ENCODE data around the gene LCE2B. TPM values are rescaled to one million over a fixed set of nuclear protein-coding genes. Genes with fewer than 3 reads are reported as not detected.
"Not testable (repeated sequence)": the region's sequence is repeated elsewhere in the genome, so short reads cannot be mapped to it uniquely, and the experiment has no call there.

LCE2B gene
- total RNA-seq, 1 donor from 2014 or later = not detected

DNA sequence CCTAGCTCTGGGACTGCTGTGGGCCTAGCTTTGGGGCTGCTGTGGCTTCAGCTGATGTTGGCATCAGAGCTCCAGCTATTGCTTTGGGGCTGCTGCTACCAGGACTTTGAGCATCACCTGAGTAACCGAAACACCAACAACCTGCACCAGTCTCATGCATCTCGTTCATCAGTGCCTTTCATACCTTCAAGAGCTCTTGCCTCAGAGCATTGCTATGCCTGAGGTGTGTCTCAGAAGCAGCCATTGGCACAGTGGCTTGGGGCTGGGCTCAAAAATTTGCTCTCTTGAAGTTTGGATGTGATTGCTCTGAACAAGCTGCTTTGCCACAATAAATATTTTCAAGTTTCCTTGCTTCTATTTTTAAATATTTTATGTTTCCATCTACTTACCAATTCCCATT, 29.5 kb upstream of the LCE2B start:
- DNase-seq (ENCODE audit: low spot score in 2 of 2, unreplicated experiment in 2 of 2) = no peak
- Mint-ChIP-seq H3K27me3 (ENCODE audit: low read depth) (no peaks in the 10 kb centered on the region), H3K4me3 (no peak overlapping the region), H3K27ac (no peak overlapping the region), H3K9me3 (peaks cover 78% of the 10 kb centered on the region), H3K36me3 (peaks cover 2% of the 10 kb centered on the region), H3K4me1 (no peaks in the 10 kb centered on the region)
- TF ChIP-seq, protein P1, sequence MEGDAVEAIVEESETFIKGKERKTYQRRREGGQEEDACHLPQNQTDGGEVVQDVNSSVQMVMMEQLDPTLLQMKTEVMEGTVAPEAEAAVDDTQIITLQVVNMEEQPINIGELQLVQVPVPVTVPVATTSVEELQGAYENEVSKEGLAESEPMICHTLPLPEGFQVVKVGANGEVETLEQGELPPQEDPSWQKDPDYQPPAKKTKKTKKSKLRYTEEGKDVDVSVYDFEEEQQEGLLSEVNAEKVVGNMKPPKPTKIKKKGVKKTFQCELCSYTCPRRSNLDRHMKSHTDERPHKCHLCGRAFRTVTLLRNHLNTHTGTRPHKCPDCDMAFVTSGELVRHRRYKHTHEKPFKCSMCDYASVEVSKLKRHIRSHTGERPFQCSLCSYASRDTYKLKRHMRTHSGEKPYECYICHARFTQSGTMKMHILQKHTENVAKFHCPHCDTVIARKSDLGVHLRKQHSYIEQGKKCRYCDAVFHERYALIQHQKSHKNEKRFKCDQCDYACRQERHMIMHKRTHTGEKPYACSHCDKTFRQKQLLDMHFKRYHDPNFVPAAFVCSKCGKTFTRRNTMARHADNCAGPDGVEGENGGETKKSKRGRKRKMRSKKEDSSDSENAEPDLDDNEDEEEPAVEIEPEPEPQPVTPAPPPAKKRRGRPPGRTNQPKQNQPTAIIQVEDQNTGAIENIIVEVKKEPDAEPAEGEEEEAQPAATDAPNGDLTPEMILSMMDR (IDR thresholded peaks at IDR 0.05; ENCODE audit: unreplicated experiment) = no peak

DNA sequence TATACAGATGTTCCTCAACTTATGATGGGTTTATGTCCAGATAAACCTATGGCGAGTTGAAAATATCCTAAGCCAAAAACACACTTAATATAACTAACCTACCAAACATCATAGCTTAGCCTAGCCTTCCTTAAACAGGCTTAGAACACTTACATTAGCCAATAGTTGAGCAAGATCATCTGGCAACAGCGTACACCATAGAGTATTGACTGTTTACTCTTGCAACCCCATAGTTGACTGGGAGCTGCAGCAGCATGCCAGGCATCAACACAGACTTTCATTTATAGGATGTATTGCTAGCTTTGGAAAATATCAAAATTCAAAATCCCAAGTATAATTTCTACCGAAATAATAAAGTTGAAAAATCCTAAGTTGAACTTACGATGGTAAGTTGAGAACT, 28.2 kb upstream of the LCE2B start:
- H3K9me3 Mint-ChIP-seq = peaks cover 78% of the 10 kb centered on the region
- no peaks in the 10 kb centered on the region for H3K27me3 Mint-ChIP-seq (ENCODE audit: low read depth)
- no peak overlapping the region for H3K27ac Mint-ChIP-seq
- H3K4me1 Mint-ChIP-seq = no peaks in the 10 kb centered on the region
- no peak overlapping the region for H3K4me3 Mint-ChIP-seq
- TF ChIP-seq, protein P1 (IDR thresholded peaks at IDR 0.05; ENCODE audit: unreplicated experiment) = no peak
- DNase-seq (ENCODE audit: low spot score in 2 of 2, unreplicated experiment in 2 of 2) = no peak
- H3K36me3 Mint-ChIP-seq = peaks cover 2% of the 10 kb centered on the region

DNA sequence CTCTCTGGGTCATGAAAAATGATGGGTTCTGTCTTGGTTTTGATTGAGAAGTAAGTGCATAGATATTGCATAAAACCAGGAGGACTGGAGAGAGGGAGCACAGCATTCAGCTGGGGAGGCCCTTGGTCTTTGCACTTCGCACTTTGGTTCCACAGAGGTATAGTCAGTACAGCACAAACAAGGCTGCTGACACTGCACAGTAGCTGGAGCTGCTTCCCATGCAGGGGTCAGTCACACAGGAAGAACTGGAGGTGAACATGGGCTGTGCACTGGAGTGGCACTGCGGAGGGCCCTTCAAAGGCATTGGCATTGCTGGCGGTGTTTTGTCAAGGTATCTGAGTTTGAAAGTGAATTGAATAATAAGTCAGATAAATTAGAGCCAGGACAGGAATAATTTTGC, 27.3 kb upstream of the LCE2B start:
- Mint-ChIP-seq H3K4me3 (no peak overlapping the region), H3K4me1 (no peaks in the 10 kb centered on the region), H3K9me3 (peaks cover 76% of the 10 kb centered on the region), H3K27me3 (ENCODE audit: low read depth) (no peaks in the 10 kb centered on the region), H3K27ac (no peak overlapping the region), H3K36me3 (peaks cover 2% of the 10 kb centered on the region)
- TF ChIP-seq, protein P1 (IDR thresholded peaks at IDR 0.05; ENCODE audit: unreplicated experiment) = no peak
- no peak for DNase-seq (ENCODE audit: low spot score in 2 of 2, unreplicated experiment in 2 of 2)

DNA sequence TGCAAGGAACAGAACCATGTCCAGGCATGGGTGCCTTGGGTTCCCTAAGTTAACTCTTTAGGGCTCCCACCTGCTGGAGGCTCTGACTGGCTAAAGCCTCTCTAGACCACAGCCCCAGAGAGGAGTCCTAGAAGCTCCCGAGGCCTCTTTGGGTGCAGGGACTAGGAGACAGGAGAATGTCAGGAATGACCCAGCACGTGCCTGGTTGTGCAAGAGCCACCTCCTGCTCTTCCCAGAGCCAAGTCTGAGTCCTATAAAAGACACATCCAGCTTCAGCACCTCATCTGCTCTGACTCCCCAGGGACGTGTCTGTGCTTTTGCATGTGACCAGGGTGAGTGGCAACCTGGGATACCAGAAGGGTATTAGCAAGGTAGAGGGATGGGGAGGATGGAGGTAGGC, 22.8 kb upstream of the LCE2B start, which contains the start of gene LCE2D:
Gene LCE2D (plus strand): TSS at position 283 of the 400 bp plus-strand sequence. CDS start 726 bp downstream, outside the sequence.
- Mint-ChIP-seq H3K9me3 (peaks cover 73% of the 10 kb centered on the region), H3K4me1 (no peaks in the 10 kb centered on the region), H3K27me3 (ENCODE audit: low read depth) (no peaks in the 10 kb centered on the region), H3K4me3 (no peak within 1 kb of the TSS), H3K27ac (no peak within 1 kb of the TSS), H3K36me3 (peaks cover 2% of the 10 kb centered on the region)
- TF ChIP-seq, protein P1 (IDR thresholded peaks at IDR 0.05; ENCODE audit: unreplicated experiment) = no peak
- no peak for DNase-seq (ENCODE audit: low spot score in 2 of 2, unreplicated experiment in 2 of 2)

DNA sequence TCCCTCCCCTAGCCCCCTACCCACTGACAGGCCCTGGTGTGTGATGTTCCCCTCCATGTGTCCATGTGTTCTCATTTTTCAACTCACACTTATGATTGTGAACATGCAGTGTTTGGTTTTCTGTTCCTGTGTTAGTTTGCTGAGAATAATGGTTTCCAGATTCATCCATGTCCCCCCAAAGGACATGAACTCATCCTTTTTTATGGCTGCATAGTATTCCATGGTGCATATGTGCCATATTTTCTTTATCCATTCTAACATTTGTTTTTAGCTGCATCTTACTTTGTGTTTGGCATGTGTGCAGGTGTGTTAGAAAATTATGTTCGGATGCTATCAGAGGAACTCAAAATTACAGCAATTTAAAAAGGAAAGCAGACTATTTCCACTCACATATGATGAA, 19.8 kb upstream of the LCE2B start:
- H3K27ac Mint-ChIP-seq; H3K4me3 Mint-ChIP-seq; H3K36me3 Mint-ChIP-seq; DNase-seq (ENCODE audit: low spot score in 2 of 2, unreplicated experiment in 2 of 2); H3K4me1 Mint-ChIP-seq; H3K27me3 Mint-ChIP-seq (ENCODE audit: low read depth): not testable (repeated sequence)
- H3K9me3 Mint-ChIP-seq = peaks cover 76% of the 10 kb centered on the region

DNA sequence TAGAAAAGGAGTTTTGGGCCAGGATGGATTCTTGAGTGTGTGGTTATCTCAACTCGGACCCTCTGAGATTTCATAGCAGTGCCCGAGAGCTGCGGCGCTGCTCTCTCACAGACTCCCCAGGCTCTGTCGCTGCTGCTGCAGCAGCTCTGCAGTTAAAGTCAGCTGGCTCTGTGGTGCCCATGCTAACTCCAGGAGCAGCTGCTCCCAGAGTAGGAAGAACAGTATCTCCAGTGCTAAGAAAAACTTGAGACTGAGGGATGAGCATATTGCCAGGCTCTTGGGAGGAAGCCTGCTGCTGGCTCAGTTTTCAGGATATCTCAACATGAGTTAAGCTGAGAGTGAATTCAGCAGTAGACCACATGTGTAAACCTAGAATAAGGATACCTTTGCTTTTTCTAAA, 18.3 kb upstream of the LCE2B start:
- peaks cover 2% of the 10 kb centered on the region for H3K36me3 Mint-ChIP-seq
- H3K4me3 Mint-ChIP-seq = no peak overlapping the region
- H3K27me3 Mint-ChIP-seq (ENCODE audit: low read depth) = no peaks in the 10 kb centered on the region
- TF ChIP-seq, protein P1 (IDR thresholded peaks at IDR 0.05; ENCODE audit: unreplicated experiment) = no peak
- no peak for DNase-seq (ENCODE audit: low spot score in 2 of 2, unreplicated experiment in 2 of 2)
- no peaks in the 10 kb centered on the region for H3K4me1 Mint-ChIP-seq
- peaks cover 78% of the 10 kb centered on the region for H3K9me3 Mint-ChIP-seq
- no peak overlapping the region for H3K27ac Mint-ChIP-seq

Data from mesothelial cell of epicardium (in vitro differentiated cells).